Activated CD8-positive, alpha-beta memory T cell treated with anti-CD3 and anti-CD28 coated beads, Interleukin-2, amount 50 U/mL, for 4 hours (primary cell): Measurements from ENCODE around the gene GPR157.

Source experiments
- DNase-seq: peaks from one replicate; pipeline ENCODE4 v3.0.0-alpha.2; 2020

GPR157 gene

DNA sequence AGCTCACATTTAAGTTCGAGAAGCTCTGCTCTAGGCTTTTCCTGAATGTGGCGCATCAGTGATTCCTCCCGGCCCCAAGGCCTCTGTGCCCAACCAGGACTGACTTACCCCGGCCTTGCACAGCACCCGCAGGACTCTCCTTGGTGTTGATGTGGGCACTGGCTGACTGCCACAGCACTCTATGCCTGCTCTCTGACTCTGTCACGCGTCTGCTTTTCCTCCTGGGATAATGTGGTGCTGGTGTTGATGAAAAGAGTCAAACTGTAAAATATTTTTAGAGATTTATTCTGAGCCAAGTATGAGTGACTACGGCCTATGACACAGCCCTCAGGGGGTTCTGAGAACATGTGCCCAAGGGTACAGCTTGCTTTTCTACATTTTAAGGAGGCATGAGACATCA is 44.0 kb downstream of the GPR157 start:
- no peak for DNase-seq

DNA sequence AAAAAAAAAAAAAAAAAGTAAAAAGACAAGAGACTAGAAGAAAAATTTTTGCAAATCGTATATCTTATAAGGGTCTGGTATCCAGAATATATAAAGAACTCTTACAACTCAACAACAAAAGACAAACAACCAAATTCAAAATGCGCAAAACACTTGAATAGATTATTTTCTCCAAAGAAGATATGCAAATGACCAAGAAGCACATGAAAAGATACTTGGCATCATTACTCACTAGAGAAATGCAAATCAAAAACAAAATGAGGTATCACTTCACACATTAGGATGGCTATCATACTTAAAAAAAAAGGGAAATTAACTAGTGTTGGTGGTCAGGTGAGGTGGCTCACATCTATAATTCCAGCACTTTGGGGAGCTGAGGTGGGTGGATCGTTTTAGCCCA is 47.4 kb downstream of the GPR157 start:
- DNase-seq = no peak

DNA sequence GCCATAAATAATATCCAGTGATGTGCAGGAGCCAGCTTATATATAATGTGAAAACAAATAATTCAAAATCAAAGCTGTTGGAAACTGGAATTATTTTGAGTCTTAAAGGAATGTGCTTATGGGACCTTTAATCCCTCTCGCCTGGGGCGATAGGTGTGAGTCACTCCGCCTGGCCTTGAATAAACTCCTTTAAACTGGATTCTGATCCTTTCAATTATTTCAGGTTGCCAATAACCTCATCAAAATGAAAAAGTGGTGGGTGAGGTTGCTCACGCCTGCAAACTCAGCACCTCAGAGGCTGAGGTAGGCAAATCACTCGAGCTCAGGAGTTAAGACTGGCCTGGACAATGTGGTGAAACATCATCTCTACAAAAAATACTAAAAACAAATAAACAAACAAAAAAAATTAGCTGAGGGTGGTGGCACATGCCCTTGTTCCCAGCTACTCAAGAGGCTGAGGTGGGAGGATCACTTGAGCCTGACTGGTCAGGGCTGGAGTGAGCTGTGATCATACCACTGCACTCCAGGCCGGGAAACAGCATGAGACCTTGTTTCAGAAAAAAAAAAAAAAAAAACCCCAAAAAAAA is 48.1 kb downstream of the GPR157 start:
- no peak for DNase-seq

DNA sequence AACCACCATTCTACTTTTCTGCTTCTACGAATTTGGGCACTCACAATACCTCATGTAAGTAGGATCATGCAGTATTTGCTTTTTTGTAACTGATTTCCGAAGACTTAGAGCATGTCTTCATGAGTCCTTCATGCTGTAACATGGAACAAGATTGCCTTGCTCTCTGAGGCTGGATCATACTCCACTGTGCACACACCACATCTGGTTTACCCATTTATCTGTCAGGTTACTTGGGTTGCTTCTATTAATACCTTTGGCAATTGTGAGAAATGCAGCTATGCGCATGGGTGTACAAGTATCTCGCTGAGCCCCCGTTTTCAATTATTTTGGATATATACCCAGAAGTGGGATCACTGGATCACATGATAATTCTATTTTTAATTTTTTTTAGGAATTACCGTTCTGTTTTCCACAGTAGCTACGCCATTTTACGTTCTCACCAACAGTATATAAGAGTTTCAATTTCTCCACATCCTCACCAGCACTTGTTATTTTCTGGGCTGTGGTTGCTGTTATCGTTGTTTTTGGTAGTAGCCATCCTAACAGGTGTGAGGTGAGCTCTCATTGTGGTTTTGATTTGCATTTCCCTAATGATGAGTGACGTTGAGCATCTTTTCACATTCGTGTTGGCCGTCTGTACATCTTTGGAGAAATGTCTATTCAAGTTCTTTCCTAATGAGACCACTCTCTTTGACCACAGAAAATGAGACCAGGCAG is 48.8 kb downstream of the GPR157 start:
- DNase-seq = no peak

DNA sequence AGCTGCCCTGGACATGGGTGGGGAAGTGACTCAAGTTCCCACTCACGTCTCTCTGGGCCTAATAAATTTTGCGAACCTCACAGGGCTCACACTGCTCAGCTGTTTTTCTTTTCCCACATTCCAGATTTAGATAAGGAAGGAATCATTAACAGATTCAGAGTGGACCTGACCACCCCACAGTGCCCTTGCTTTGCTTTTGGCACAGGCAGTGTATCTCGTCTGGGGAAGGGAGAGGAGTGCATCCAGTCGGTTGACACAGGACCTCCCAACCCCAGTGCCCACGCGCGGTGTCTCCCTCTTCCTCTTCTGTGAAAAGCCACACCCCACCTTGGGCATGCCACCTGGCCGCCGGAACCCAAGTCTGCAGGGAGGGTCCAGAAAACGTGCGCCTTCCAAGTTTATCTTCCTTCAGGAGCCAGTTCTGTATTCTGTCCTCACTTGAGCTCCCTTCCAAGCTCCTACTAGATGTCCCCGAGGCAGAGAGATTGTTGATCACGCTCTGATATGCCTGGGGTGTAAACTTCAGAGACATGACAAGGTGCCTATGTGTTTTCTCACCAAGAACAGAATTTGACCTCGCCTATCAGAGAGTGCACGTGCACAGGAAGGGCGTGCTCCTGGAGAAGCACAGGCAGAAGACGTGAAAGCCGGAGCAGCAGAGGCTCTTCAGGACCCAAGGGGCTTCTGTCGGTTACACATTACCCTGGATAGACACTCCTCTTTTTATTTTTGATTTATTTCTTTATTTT is 50.0 kb downstream of the GPR157 start:
- DNase-seq = no peak

DNA sequence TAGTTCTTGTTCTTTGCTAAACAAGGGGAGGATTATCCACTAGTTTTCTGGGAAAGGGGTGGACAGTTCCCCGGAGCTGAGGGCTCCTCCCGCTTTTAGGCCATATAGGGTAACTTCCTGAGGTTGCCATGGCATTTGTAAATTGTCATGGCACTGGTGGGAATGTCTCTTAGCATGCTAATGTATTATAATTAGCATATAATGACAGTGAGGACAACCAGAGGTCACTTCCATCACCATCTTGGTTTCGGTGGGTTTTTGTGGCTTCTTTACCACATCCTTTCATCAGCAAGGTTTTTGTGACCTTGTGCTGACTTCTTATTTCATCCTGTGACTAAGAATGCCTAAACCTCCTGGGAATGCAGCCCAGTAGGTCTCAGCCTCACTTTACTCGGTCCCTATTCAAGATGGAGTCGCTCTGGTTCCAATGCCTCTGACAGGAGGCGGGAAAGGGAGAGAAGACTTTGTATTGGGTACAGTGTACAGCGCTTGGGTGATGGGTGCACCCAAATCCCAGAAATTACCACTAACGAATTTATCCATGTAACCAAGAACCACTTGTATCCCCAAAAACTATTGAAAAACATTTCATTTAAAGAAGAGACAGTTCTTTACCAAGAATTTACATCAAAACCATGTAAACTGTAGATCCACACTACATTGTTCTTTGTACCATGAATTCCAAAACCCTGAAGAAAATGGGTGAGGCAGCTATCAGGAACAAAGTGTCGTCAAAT is 50.7 kb downstream of the GPR157 start:
- no peak for DNase-seq

DNA sequence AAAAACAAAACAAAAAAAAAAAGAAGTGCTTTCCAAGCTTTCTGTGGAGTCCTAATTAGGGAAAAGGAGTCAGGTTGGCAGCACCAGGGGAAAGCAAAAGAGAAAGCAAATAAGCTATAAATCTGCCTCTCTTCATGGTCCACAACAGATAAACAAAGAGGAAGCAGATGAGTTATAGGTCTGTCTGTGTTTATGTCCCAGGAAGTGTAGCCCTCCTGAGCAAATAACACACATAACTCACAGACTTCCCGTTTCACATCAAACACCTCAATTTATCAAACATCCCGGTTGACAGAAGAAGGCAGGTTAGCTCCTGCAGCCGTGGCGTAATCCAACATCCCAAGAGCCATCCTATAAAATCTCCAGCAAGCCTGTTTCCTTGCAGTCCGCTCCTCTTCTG is 53.9 kb downstream of the GPR157 start:
- no peak for DNase-seq

DNA sequence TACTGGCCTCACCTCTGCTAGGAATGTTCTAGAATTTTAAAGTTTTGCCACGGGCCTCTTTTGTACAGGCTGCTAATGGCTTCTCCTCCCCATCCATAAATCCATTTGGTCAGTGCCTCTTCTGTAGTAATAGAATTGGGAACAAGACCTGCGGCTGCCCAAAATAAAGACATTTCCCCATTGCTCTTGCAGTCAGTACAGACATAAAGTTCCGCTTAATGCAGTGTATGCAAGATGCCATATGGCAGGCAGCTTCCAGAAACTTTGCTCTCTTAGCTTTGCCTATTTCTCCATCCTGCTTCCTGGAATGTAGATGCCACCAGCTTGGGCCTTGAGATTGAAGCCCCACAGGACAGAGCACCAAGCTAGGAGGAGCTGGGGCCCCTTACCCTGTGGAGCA is 55.8 kb downstream of the GPR157 start:
- DNase-seq = no peak

DNA sequence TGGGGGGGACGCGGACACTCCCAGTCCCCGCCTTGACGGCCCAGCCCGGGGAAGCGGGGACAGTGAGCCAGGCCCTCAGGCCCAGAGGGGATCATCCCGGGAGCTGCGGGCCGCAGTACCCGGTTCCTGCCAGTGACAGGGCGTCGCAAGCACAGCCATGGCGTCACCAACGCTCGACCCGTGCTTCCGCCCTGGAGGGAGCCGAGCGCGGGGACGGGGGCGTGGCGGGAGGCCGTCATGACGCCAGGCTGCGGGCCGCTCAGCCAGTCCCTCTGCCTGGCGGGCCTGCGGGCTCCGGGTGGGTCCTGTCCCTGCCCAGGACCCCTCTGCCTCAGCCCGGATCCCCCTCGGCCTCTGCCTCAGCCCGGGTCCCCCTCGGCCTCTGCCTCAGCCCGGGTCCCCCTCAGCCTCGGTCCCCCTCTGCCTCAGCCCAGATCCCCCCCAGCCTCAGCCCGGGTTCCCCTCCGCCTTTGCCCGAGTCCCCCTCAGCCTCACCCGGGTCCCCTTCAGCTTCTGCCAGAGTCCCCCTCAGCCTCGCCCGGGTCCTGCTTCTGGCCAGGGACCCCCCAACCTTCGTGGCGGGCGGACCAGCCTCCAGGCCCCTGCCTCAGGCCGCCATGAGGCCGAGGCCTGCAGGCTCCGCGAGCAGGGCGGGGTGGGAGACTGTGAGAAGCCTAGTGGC is 57.2 kb downstream of the GPR157 start:
- no peak for DNase-seq

DNA sequence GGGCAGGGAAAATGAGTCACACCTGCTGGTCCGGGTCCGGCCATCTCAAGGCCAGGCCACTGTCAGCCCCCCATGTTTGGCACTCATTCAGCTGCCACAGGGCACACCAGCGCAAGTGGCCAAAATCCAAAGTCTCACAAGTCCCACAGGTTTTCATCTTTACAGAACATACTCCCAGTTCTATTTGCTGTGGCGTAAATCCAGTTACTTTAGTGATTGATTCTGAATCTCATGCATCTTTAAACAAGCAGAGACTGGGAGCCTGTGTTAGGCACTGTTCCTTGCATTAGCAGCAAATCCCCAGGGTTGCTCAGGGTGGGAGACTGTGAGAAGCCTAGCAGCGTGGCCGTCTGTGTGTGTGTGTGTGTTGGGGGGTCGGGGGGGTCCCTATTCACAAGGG is 58.4 kb downstream of the GPR157 start:
- no peak for DNase-seq

DNA sequence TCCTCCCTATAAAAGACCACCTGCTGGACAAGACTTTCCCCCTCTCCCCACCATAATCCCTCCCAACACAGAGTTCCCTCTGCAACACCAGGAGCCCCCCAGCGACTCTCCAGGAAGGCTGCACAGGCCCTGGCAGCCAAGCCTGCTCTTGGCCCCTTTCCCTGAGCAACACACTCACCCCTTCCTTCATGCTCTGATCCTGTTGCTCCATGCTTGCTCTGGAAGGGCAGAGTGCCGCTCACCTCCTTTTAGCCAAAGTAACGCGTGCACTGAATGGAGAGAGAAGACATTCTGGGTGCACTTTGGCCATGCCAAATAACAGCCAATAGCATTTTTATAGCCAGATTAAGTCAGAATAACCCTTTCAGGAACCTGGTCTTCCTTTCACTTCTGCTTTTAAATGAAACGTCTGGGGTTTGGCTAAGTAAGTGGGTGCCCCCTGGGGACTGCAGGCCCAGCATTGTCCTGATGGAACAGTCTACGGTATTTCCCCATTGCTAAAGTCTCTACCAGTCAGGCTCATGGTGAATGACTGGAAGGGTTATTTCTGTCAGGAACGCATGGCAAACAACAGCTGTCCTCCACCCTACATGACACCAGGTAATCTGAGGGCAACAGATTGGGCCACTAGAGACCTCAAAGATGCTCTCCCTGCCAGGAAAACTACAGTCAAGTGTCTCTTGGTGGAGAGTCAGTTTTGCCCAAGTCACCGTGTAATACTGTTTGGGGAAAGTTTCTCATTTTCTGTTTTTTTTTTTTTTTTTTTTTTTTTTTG is 59.4 kb downstream of the GPR157 start, which contains the start of gene SLC2A5:
Gene SLC2A5 (minus strand): TSS at position 310 of the 775 bp plus-strand sequence. CDS start 99 bp downstream, at position 211.
- DNase-seq = no peak

DNA sequence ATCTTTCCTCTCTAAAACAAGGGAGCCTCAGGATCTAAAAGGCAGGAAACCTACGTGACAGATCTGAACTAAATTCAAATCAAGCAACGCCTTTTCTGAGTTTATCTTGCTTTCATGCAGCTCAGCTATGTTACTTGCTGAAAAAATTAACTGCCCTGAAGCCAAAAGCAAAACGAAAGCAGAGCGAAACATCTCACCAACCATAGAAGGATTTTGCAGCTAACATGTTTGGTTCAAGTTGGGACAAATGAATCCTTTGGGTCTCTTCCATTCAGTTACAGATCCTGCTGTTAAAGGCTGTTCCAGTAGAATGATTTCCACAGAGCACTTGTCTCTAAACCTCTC is 59.9 kb downstream of the GPR157 start:
- DNase-seq = no peak

DNA sequence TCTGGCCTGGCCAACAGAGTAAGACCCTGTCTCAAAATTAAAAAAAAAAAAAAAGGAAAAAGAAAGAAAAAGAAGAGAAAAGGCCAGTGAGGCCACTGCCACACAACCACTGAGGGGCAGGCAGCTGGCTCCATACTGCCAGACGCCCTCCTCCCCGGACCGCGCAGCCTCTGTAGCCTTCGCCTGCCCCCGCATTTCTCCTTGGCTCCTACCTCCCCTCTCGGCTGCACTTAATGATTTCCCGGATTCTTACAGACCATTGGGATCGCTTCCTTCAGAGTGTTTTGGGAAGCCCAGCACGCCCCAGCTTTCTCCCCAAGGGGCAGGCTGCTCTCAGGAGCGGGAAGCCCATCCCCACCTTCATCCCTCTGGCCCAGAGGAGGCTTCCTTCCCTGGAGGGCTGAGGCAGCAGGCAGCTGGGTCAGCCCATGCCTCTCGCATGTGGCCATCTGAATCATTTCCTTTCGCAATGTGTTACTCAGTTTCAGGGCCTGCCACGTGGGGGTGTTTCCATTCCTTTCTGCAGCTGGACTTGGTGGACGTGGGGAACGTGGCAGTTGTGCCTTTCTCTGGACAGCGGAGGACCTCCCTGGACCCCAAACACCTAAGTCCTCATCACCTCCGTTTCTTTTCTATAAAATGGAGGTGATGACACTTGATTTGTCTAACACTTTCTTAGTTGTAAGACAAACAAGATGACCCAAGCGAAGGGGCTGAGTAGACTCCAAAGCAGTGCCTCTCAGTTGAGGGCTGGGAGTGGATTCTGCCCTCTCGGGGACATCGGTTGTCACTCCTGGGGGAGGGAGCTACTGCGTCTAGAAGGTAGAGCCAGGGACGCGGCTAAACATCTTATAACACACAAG is 61.7 kb downstream of the GPR157 start:
- DNase-seq = no peak

DNA sequence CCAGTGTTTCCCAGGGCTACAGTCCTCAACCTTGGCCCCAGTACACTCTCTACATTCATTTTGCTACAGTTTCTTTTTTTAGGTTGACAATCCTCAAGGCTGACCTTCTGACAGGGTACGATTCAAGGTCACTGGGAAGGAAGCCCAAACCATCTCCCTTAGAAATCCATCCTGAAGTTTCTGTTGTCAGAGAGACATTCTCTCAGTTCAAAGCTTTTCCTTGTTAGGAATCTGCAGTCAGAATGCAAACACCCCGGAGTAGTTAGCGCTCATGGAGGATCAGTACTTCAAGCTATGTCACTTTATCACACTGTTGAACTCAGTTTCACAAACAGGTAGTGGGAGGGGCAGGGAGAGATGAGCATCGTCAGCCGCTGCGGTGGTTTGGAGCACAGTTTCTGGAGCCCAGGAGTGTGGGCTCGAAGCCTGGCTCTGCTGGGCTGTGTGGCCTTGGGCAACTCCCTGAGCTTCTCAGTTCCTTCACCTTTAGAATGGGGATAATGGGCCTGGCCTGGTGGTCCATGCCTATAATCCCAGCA is 63.6 kb downstream of the GPR157 start:
- no peak for DNase-seq

DNA sequence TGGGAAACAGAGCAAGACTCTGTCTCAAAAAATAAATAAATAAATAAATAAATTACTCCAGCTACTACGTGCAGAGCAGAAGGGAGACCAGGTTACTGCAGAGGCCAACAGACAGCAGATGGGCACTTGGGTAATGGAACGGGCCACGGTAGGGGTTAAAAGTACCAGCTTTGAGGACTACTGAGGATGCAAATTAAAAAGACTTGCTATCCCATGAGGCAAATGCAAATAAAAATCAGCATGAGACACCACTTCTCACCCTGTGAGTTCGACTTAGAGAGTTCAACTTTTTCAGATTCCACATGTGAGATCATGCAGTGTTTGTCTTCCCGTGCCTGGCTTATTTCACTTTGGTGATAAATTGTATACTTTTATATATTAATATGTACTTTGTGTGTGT is 66.1 kb downstream of the GPR157 start:
- no peak for DNase-seq

DNA sequence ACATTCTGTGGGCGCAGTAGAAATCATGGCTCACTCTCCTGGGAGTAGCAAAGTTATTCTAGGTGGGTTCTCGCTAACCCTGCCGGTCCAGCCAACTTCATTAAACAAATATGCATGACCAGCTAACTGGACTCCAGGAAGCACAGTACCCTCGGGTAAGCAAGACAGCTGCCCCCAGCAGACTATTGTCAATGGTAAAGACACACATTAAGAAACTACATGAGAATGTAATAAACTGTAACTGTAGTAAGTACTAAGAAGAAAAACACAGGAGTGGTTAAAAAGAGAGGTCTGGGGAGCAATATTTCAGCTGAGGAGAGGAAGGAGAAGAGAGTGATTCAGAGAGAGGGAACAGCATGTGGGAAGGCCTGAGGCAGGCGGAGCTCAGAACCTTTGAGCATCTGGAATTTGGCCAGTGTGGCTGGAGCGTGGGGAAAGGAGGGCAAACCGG is 66.9 kb downstream of the GPR157 start:
- DNase-seq = no peak

DNA sequence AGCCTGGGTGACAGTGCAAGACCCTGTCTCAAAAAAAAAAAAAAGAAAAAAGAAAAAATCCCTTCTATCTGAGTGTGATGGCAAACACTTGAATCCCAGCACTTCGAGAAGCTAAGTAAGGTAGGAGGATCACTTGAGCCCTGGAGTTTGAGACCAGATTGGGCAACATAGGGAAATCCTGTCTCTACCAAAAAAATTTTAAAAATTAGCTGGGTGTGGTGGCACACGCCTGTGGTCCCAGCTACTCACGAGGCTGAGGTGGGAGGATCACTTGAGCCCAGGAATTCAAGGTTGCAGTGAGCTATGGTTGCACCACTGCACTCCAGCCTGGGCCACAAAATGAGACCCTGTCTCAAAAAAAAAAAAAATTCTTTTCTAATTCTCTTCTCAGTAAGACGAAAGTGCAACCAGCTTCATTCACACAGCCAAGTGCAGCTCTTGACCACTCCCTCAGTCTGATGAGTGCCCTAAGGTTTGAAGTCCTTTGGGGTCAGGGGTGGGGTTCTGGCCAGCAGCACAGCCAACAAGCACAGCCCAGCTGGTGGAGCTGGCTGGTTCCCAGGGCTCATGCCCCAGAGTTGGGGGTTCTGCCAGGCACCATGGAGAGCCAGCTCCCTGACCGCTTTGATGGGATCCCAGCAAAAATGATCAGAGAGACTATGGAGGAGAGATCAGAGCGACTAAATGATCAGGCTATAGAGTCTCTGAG is 67.5 kb downstream of the GPR157 start:
- no peak for DNase-seq

DNA sequence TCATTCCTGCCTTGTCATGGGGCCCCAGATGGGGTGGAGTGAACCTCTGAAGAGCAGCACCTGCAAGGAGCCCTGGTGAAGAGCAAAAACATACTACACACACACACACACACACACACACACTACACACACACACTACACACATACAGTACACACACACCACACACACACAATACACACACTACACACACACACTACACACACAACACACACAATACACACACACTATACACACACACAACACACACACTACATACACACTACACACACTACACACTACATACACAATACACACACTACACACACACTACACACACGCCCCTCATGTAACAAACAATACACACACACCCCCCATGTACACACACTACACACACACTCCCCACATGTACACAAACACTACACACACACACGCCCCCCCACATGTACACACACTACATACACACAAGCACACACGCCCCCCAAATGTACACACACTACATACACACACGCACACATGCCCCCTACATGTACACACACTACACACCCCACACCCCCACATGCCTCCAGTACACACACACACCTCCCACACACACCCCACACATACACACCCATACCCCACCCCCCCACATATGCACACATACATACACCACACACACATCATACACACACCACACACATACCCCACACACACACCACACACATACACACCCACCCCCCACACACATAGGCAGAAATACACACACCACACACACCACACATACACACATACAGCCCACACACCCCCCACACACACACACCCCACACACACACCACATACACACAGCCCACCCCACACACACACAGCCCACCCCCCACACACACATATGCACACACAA is 68.8 kb downstream of the GPR157 start:
- DNase-seq = no peak

DNA sequence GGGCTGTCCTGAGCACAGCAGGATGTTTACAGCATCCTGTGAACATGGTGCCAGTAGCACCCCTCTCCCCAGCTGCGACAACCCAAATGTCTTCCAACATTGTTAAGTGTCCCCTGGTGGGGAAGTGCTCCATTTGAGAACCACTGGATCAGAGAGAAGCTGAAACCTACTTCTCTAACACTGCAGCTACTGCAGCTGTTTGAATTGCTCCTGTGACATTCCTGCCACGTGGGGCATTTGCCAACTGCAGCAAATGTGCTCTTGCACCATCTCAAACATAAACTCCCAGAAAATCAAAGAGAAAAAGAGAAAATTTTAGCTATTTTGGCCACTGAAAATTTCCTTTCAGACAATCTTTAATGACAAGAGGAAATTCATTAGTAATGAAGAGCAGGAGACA is 70.4 kb downstream of the GPR157 start:
- DNase-seq = no peak
